Prostate gland (tissue), 2 donors: Measurements from ENCODE around the gene KCNC1. TPM values are rescaled to one million over a fixed set of nuclear protein-coding genes. Genes with fewer than 3 reads are reported as not detected.

ENCODE experiments used
- DNase-seq: peaks from one replicate; pipeline ENCODE4 v3.0.0-alpha.2; 2019; ENCODE audit warnings: low spot score
- H3K27ac ChIP-seq, 2 donors: fragments of 200-600 bp; sonication (generic); 2 replicates each; pipeline ENCODE4 v1.5.1; 2017 to 2019
- H3K27me3 ChIP-seq: fragments of 200-600 bp; sonication (generic); replicated peaks from 2 replicates; pipeline ENCODE4 v1.5.1; 2019; ENCODE audit not compliant: insufficient read depth
- H3K36me3 ChIP-seq, 2 donors: fragments of 200-600 bp; sonication (generic); 1 replicate in 1 of 2; 2 replicates in 1 of 2; pipeline versions ENCODE4 v1.5.1 to v1.8.1; 2017 to 2019
- H3K4me1 ChIP-seq: fragments of 200-600 bp; sonication (generic); replicated peaks from 2 replicates; pipeline ENCODE4 v1.5.1; 2019
- H3K4me3 ChIP-seq, 2 donors: fragments of 200-600 bp; sonication (generic); 2 replicates each; pipeline ENCODE4 v1.5.1; 2017 to 2019
- H3K9me3 ChIP-seq: fragments of 200-600 bp; sonication (generic); 2 replicates; pipeline ENCODE4 v1.5.1; 2017
- POLR2A ChIP-seq: fragments of 450-650 bp; IDR thresholded peaks from one replicate; pipeline ENCODE4 v1.6.1; 2016; ENCODE audit warnings: antibody characterized with exemption, mild to moderate bottlenecking
- POLR2AphosphoS5 ChIP-seq: sonication (generic); formaldehyde crosslinking; IDR thresholded peaks from one replicate; pipeline ENCODE4 v1.6.1; 2017; ENCODE audit warnings: antibody characterized with exemption
- WGBS: methylation state at CpG from one replicate; pipeline ENCODE4 v1.1.5; 2018; 5-methylcytosine and 5-hydroxymethylcytosine counted together
- intact Hi-C: fragments of 100-400 bp; cut with DNase I; formaldehyde crosslinking; loops from one replicate; pipeline ENCODE4 v1.14.2; 2022
- total RNA-seq, 2 donors: library from RNA; depleted of rRNA; stranded (reverse); fragments of >200 nt; gene quantifications; one replicate each; pipeline ENCODE4 v1.1.0, GENCODE V29; 2016
- TF ChIP-seq, protein P1 (sequence below), 4 experiments: fragments of 200-600 bp in 2 of 4; fragments of 450-650 bp in 2 of 4; sonication (generic) in 2 of 4; IDR thresholded peaks; 1 replicate in 3 of 4; 2 replicates in 1 of 4; pipeline ENCODE4 v1.5.1; 2016 to 2019; ENCODE audit warnings: antibody characterized with exemption in 4 of 4, mild to moderate bottlenecking in 2 of 4, moderate library complexity in 2 of 4

KCNC1 gene
- total RNA-seq, 2 donors from 2014 or later: 3.0 TPM; not detected in 1

- H3K9me3 ChIP-seq: no peaks in the 10 kb centered on the region
- H3K4me1 ChIP-seq: no peaks in the 10 kb centered on the region
- H3K4me3 ChIP-seq: no peak overlapping the region
- no peaks in the 10 kb centered on the region for H3K27me3 ChIP-seq
- no peak overlapping the region for H3K27ac ChIP-seq
- no peak for DNase-seq
- intact Hi-C loops: no loop called here
- TF ChIP-seq, protein P1, sequence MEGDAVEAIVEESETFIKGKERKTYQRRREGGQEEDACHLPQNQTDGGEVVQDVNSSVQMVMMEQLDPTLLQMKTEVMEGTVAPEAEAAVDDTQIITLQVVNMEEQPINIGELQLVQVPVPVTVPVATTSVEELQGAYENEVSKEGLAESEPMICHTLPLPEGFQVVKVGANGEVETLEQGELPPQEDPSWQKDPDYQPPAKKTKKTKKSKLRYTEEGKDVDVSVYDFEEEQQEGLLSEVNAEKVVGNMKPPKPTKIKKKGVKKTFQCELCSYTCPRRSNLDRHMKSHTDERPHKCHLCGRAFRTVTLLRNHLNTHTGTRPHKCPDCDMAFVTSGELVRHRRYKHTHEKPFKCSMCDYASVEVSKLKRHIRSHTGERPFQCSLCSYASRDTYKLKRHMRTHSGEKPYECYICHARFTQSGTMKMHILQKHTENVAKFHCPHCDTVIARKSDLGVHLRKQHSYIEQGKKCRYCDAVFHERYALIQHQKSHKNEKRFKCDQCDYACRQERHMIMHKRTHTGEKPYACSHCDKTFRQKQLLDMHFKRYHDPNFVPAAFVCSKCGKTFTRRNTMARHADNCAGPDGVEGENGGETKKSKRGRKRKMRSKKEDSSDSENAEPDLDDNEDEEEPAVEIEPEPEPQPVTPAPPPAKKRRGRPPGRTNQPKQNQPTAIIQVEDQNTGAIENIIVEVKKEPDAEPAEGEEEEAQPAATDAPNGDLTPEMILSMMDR (IDR thresholded peaks at IDR 0.05): no peak
- TF ChIP-seq POLR2A (no peak), POLR2AphosphoS5 (no peak)
- H3K36me3 ChIP-seq: no peaks in the 10 kb centered on the region
- 78% methylated on average over 8 of the region's 8 CpGs for WGBS
Measured at GRCh38 chr11:17748044-17748443, 13.5 kb downstream of the KCNC1 start.

DNA sequence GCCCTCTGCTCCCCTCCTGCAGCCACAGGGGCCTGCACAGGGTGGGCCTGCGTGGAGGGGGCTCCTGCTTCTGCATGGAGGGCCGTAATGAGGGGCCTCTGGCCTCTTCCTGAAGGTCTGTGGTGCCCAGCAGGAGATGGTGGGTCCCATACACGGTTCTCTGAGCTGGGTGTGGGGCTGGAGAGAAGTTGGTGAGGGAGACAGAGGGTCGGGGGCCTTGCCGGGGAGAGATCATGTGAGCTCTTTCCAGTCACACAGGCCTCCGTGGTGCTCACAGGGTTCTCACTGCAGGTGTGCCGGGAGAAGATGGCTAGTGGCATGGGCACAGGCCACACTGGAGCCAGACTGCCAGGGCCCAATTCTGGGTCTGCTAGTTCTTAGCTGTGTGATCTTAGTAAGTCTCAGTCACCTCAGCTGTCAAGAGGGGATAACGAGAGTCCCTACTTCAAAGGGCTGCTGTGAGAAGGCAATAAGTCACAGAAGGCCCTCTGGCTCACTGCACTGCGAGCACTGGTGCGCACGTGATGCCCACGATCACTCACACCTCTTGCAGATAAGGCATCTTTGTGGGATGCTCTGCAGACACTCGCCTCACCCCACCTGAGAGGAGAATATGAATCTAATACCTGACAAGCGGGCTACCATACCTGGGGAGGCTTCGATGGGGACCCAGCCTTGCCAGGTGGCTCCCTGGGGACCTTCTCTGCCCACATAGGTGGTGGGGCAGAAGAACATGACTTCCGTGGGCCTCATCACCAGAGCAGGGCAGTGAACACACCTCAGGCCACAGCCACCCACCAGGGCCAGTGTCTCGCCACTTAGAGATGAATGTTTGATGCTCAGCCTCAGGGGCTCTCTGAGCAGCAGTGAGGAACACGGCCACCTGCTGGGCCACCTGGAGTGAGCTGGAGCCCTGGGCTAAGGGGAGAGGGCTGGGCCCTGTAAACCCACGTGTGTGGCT, 14.5 kb downstream of the KCNC1 start:
- TF ChIP-seq, protein P1 (IDR thresholded peaks at IDR 0.05): no peak
- TF ChIP-seq POLR2AphosphoS5 (no peak), POLR2A (no peak)
- Histone ChIP-seq H3K4me3 (no peak overlapping the region), H3K9me3 (no peaks in the 10 kb centered on the region), H3K27ac (no peak overlapping the region), H3K27me3 (no peaks in the 10 kb centered on the region), H3K4me1 (no peaks in the 10 kb centered on the region), H3K36me3 (no peaks in the 10 kb centered on the region)
- DNase-seq: no peak
- 84% methylated on average over 19 of the region's 19 CpGs for WGBS
- intact Hi-C loops: no loop called here

- 75% methylated on average over 13 of the region's 13 CpGs for WGBS
- H3K9me3 ChIP-seq: no peaks in the 10 kb centered on the region
- no peaks in the 10 kb centered on the region for H3K27me3 ChIP-seq
- no peaks in the 10 kb centered on the region for H3K4me1 ChIP-seq
- H3K27ac ChIP-seq: no peak overlapping the region
- H3K4me3 ChIP-seq: no peak overlapping the region
- DNase-seq: no peak
- TF ChIP-seq POLR2A (no peak), POLR2AphosphoS5 (no peak)
- TF ChIP-seq, protein P1 (IDR thresholded peaks at IDR 0.05): no peak
- intact Hi-C loops: no loop called here
- no peaks in the 10 kb centered on the region for H3K36me3 ChIP-seq
Measured at GRCh38 chr11:17750013-17750800, 15.6 kb downstream of the KCNC1 start.

DNA sequence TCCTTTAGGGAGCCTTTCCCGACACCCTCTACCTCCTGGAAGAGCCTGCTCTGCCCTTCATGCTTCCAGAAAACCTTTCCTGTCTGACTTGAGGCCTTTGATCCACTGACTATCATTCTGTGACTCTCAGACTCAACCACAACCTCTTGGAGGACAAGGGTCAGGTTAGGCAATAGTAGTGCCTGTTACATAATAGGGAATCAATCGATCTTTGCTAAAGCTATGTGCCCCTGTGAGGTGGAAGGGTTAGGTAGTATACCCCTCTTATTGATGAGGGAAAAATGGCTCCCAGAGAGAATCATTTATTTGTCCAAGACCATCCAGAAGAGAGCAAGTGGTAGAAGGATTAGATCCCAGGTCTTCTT, 16.2 kb downstream of the KCNC1 start:
- no peak overlapping the region for H3K27ac ChIP-seq
- H3K9me3 ChIP-seq: no peaks in the 10 kb centered on the region
- no peak overlapping the region for H3K4me3 ChIP-seq
- TF ChIP-seq POLR2A (no peak), POLR2AphosphoS5 (no peak)
- TF ChIP-seq, protein P1 (IDR thresholded peaks at IDR 0.05): no peak
- intact Hi-C loops: no loop called here
- H3K4me1 ChIP-seq: no peaks in the 10 kb centered on the region
- DNase-seq: no peak
- 77% methylated on average over 2 of the region's 2 CpGs for WGBS
- H3K36me3 ChIP-seq: no peaks in the 10 kb centered on the region
- no peaks in the 10 kb centered on the region for H3K27me3 ChIP-seq
